PC-3 (cell line): ENCODE results near the gene HAUS2.

Source experiments
- EZH2phosphoT487 ChIP-seq: fragments of 300-600 bp; sonication (generic); IDR thresholded peaks from 2 replicates; pipeline ENCODE4 v1.6.1; 2018; ENCODE audit warnings: mild to moderate bottlenecking, antibody characterized with exemption, low read length, borderline replicate concordance
- TF ChIP-seq, protein P1 (sequence below): fragments of 300-600 bp; sonication (generic); conservative IDR thresholded peaks from 2 replicates; pipeline ENCODE4 v1.5.1; 2017; ENCODE audit warnings: antibody characterized with exemption, low read depth, mild to moderate bottlenecking, low read length

DNA sequence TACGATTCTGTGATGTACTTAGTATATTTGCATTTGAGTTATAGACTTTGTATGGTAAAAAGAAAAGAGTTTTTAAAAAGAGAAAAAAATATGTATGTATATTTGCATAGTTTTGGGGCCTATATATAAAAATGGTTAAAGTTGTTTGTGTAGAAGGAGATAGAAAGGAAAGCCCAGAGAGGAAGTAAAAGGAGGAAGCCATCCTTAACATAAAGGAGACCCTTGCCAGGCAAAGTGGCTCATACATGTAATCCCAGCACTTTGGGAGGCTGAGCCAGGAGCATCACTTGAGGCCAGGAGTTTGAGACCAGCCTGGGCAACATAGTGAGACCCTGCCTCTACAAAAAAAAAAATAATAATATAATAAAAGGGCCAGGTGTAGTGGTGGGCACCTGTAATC is 44.8 kb upstream of the HAUS2 start:
- TF ChIP-seq, protein P1, sequence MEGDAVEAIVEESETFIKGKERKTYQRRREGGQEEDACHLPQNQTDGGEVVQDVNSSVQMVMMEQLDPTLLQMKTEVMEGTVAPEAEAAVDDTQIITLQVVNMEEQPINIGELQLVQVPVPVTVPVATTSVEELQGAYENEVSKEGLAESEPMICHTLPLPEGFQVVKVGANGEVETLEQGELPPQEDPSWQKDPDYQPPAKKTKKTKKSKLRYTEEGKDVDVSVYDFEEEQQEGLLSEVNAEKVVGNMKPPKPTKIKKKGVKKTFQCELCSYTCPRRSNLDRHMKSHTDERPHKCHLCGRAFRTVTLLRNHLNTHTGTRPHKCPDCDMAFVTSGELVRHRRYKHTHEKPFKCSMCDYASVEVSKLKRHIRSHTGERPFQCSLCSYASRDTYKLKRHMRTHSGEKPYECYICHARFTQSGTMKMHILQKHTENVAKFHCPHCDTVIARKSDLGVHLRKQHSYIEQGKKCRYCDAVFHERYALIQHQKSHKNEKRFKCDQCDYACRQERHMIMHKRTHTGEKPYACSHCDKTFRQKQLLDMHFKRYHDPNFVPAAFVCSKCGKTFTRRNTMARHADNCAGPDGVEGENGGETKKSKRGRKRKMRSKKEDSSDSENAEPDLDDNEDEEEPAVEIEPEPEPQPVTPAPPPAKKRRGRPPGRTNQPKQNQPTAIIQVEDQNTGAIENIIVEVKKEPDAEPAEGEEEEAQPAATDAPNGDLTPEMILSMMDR: no peak
- no peak for TF ChIP-seq EZH2phosphoT487
